IPS DF 19.7 (cell line): ENCODE measurements around the gene SLC35F1.
"Not testable (repeated sequence)": the region's sequence is repeated elsewhere in the genome, so short reads cannot be mapped to it uniquely, and the experiment has no call there.

Experiments
- DNase-seq: peaks from one replicate; pipeline ENCODE4 v3.0.0-alpha.2; 2013; ENCODE audit warnings: low read depth, low spot score

SLC35F1 gene

DNA sequence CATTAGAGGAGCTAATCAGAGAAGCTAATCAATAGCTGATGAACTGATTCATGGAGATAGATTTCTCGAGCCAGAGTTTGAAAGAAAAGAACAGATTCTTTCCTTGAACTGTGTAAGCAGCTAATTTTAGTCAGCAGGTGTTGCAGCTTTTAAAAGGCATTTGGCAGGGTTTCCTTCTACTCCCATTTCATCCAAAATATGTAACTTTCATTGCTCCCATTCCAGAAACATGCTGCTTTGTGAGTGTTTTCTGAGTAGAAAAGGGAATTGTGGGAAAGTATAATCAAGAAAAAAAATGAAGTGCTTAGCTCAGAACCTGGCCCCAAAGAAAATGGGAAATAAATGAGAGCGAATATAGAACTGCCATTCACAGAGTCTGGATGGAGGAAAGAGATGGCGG, 20.8 kb downstream of the SLC35F1 start:
- no peak for DNase-seq

DNA sequence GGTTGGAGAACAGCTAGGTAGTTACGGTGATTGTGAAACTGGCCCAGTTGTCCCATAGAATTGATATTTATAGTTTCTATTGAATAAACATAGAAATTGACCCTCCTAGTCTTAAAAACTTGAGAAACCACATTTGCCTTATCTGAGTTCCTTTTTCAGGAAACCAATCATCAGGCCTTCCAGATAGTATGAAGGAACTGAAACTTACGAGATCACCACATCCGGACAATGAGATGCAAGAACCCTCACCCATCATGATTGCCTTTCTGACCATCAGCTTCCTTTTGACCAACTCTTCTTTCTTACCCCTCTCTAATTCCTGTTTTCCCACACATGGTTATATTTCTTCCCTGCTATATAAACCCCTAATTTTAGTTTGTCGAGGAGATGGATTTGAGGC, 21.8 kb downstream of the SLC35F1 start:
- DNase-seq = no peak

GRCh38 chr6:117929501-117929900, 22.4 kb downstream of the SLC35F1 start:
- no peak for DNase-seq

GRCh38 chr6:117930645-117931044, 23.6 kb downstream of the SLC35F1 start:
- DNase-seq = no peak

DNA sequence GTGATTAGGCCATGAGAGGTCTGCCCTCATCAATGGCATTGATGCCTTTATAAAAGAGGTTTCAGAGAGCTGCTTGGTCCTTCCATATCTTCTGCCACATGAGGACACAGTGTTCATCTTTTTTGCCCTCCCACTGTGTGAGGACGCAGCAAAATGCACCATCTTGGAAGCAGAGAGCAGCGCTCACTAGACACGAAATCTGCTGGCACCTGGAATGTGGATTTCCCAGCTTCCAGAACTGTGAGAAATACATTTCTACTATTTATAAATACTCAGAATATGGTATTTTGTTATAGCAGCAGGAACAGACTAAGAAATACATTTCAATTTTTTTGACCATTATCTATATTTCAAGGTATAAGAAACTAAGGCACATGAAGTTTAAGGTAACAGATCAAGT, 24.9 kb downstream of the SLC35F1 start:
- DNase-seq = no peak

DNA sequence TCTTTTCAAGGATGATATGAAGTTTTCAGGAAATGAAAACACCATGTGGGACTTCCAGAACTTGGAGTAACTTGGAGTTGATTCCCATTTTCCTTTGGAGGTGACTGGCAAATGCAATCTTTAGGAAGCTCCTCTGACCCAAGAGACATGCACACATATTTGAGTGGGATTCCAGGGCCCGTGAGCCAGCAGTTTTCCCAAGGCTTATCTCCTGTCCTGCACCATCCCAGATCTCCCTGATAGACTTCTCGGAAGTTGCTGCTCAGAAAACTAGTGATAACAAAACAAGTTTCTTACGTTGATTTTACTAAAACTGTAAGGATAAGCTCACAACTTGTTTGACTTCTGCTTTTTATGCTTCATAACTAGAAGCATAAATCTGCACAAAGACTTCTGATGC, 25.6 kb downstream of the SLC35F1 start:
- DNase-seq = no peak

DNA sequence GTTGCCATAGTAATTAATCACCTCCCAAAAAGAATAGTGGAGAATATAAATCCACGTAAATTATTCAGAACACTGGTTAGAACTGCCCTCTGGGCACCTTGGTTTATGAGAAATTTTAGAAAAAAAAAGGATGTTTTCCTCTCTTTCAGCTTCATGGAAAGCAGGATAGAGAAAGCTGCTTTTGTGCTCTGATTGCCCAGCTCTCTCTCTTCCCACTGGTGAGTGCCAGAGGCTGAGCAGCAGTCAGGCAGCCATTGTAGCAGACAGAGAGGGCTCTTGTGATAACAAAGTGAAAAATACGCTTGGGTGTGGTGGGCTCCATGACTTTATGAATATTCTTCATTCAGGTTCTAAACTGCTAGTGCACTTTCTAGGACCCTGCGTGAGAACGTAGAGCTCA, 26.4 kb downstream of the SLC35F1 start:
- DNase-seq = no peak

- no peak for DNase-seq
Observed at GRCh38 chr6:117938311-117938995, 31.4 kb downstream of the SLC35F1 start.

GRCh38 chr6:117947234-117947633, 40.2 kb downstream of the SLC35F1 start:
- DNase-seq = no peak

- peak; percentile 80 for DNase-seq
Observed at GRCh38 chr6:117951783-117952182, 44.7 kb downstream of the SLC35F1 start.

DNA sequence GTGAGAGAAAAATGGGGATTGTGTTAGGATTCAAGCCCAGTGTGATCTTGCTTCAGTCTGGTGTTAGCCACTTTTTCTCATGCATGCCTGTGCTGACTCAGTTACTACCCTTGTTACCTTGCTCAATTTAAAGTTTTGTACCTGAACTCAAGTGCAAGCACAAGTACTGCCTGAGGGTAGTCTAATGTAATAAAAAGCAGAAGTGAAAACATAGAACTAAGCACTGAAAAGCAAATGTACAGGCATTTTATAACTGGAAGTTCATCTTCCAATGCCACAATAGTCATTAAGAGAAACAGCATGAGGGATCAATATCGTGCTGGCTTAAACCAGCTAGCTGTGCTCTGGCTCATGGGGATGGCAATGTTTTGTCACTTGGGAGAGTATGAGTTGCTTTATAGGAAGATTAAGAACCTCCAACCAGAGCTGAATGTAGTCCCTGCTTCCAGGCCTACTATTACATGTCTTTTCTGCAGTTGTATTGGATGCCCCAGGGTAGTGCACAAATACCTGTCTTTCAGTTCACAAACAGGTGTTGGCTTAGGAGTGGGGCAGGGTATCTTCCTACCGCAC, 48.7 kb downstream of the SLC35F1 start:
- no peak for DNase-seq

- DNase-seq = no peak
Observed at GRCh38 chr6:117956386-117956785, 49.3 kb downstream of the SLC35F1 start.

GRCh38 chr6:117958536-117958935, 51.5 kb downstream of the SLC35F1 start:
- no peak for DNase-seq

GRCh38 chr6:117960877-117961276, 53.8 kb downstream of the SLC35F1 start:
- DNase-seq = no peak

GRCh38 chr6:117961301-117961700, 54.2 kb downstream of the SLC35F1 start:
- DNase-seq = no peak

- not testable (repeated sequence) for DNase-seq
Observed at GRCh38 chr6:117965763-117966162, 58.7 kb downstream of the SLC35F1 start.

GRCh38 chr6:117971637-117972036, 64.6 kb downstream of the SLC35F1 start:
- no peak for DNase-seq

GRCh38 chr6:117974914-117975627, 68.0 kb downstream of the SLC35F1 start:
- DNase-seq = no peak

DNA sequence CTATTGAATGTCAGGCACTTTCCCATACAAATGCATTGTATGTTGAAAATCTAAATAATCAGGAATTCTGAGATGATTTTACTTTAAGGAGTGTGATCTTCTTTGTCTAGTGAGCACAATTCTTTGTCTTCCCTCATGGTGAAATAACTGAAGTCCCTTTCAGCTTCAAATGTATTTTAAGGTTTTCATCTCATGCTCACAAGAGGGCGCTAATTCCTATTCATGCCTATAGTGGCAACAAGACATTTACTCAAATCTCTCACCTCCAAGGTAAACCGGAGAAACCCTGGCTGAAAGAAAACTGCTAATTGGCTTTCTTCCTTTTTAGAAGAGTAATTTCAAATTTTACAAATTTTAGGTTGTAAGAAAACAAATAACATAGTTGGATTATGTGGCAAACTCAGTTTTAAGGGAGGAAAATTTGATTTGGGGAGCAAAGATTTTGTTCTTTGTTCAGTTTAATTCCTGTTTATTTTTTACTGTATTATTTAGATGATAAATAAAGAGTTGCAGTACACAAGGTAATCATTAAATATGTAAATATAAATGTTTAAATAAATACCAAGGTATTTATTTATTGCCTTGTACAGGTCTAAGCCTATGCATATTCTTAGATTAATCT, 69.1 kb downstream of the SLC35F1 start:
- DNase-seq = peak; percentile 28

DNA sequence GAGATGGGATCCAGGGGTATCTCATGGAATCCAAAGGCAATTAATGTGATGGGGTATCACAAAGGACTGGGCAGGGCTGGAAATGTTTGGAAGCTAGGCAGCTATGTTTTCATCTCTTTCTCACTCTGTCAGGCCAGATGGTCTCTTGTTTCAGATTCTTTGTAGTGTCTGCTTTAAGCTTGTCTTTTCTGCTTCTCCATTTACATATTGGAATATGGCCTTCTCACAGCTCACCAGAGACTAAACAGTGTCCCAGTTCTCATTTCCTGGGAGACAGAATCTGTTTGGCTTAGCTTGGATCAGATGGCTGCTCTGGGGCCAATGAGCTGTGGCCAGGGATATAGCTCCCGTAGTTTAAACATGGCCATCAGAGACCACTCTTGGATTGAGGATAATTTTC, 78.9 kb downstream of the SLC35F1 start:
- DNase-seq = no peak

DNA sequence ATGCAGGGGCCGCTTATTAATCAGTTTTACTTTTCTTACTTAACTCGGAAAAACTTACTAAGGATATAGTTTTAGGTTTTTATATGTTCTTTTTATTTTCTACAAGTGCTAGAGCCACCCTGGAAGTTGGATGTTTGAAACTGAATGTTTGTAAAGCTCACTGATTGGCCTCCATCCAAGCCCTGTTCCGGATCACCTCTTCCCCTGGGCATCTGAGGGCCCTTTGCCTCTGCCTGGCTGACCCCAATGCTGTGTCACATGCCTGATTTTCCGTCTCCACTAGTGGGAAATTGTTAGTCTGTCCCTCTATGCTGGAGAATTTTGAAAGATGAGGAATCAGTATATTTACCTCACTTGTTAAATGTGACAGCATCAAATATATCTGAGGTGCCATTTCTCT, 79.3 kb downstream of the SLC35F1 start:
- DNase-seq = no peak

DNA sequence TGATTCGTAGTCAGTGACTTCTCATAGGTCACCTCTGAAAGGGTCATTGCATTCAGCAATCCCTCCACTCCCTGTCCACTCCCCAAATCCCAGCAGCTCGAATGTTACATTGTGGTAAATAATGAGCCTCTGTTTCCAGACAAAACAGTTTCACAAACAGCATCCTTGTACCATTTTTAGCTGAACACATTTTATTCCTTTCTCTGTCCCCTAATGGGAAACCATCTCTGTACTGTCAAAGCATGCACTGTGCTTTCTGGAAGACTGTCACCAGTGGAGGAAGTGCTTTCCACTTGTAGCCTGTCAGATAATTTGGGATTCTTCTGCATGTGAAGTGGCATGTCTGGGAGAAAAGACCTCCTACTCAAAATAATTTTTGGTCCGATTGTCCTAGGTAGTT, 82.0 kb downstream of the SLC35F1 start:
- DNase-seq = no peak

DNA sequence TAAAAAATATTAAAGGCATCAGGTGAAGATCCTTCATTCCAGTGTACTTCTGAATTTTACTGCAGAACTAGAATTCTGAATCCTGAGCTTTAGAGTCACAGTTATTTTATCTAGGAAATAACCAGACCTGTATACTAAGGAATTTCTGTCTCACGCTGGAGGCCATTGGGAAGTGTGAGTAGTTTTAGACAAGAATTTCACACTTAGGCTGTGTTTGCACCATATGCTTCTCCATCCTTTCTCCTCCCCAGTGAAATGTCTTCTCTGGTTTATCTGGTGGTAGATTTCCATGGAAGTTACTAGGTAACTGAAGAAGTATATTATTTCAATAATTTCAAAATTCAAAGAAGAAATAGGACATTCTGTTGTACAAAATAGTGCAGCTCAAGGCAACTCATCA, 83.1 kb downstream of the SLC35F1 start:
- DNase-seq = no peak
